Testis (tissue), 2 donors: ENCODE data around the gene JTB.

ENCODE experiments used
- CTCF ChIP-seq, 3 experiments: fragments of 450-650 bp in 2 of 3; fragments of 200-600 bp in 1 of 3; sonication (generic) in 1 of 3; IDR thresholded peaks; one replicate each; pipeline ENCODE4 v1.5.1; 2016 to 2019; ENCODE audit warnings: antibody characterized with exemption in 3 of 3, mild to moderate bottlenecking in 2 of 3, moderate library complexity in 1 of 3
- POLR2A ChIP-seq: fragments of 450-650 bp; IDR thresholded peaks from one replicate; pipeline ENCODE4 v1.6.1; 2017; ENCODE audit warnings: antibody characterized with exemption, mild to moderate bottlenecking, moderate library complexity

GRCh38 chr1:154019269-154019668, 41.8 kb upstream of the JTB start:
- TF ChIP-seq CTCF (IDR thresholded peaks at IDR 0.05): no peak
- TF ChIP-seq POLR2A: no peak
